Measurements from ENCODE around the gene TRPM1. TPM values are rescaled to one million over a fixed set of nuclear protein-coding genes. Genes with fewer than 3 reads are reported as not detected.

Gene TRPM1
- total and polyA plus RNA-seq, 9 of the 15 experiments (the other 6 are each of a cell fraction or from before 2014, with no cell fraction given): 0.01 to 0.06 (median 0.03) TPM; not detected in 5

- TF ChIP-seq ZBTB12 (CRISPR knock-in tag; IDR thresholded peaks at IDR 0.05): no peak
- no peak for TF ChIP-seq TAF9B (IDR thresholded peaks at IDR 0.05; ENCODE audit: partially characterized antibody)
- TF ChIP-seq HMGN3 (IDR thresholded peaks at IDR 0.05; ENCODE audit: borderline replicate concordance, extremely low read depth, insufficient read length, low read depth, low read length): peak; percentile 87
- TF ChIP-seq TAF7 (tag; IDR thresholded peaks at IDR 0.05): peak; percentile 8; the same call in 1 of the 2 replicates
- TF ChIP-seq MIER1 (IDR thresholded peaks at IDR 0.05; ENCODE audit: low read depth): no peak; the same call in 1 of the 2 replicates
- TF ChIP-seq, protein P1, sequence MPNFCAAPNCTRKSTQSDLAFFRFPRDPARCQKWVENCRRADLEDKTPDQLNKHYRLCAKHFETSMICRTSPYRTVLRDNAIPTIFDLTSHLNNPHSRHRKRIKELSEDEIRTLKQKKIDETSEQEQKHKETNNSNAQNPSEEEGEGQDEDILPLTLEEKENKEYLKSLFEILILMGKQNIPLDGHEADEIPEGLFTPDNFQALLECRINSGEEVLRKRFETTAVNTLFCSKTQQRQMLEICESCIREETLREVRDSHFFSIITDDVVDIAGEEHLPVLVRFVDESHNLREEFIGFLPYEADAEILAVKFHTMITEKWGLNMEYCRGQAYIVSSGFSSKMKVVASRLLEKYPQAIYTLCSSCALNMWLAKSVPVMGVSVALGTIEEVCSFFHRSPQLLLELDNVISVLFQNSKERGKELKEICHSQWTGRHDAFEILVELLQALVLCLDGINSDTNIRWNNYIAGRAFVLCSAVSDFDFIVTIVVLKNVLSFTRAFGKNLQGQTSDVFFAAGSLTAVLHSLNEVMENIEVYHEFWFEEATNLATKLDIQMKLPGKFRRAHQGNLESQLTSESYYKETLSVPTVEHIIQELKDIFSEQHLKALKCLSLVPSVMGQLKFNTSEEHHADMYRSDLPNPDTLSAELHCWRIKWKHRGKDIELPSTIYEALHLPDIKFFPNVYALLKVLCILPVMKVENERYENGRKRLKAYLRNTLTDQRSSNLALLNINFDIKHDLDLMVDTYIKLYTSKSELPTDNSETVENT (CRISPR knock-in tag; IDR thresholded peaks at IDR 0.05): no peak
- no peak for TF ChIP-seq ZZZ3 (IDR thresholded peaks at IDR 0.05)
- TF ChIP-seq TEAD1 (CRISPR knock-in tag; IDR thresholded peaks at IDR 0.05): no peak
- no peak for TF ChIP-seq SETDB1 (IDR thresholded peaks at IDR 0.05; ENCODE audit: low read length)
- TF ChIP-seq NFE2 (IDR thresholded peaks at IDR 0.05; ENCODE audit: low read depth): no peak
- no peak for TF ChIP-seq TCF3 (CRISPR knock-in tag; IDR thresholded peaks at IDR 0.05)
- no peak for TF ChIP-seq PURB (CRISPR knock-in tag; IDR thresholded peaks at IDR 0.05; ENCODE audit: low read depth)
- no peak for TF ChIP-seq ZNF507 (tag; conservative IDR thresholded peaks at IDR 0.05)
- TF ChIP-seq HNRNPLL (IDR thresholded peaks at IDR 0.05; ENCODE audit: low read depth, low read length, poor library complexity, severe bottlenecking): peak; percentile 48
- no peak for TF ChIP-seq RBM14 (IDR thresholded peaks at IDR 0.05; ENCODE audit: borderline replicate concordance, insufficient read depth, low read depth, low read length)
- TF ChIP-seq, protein P2, sequence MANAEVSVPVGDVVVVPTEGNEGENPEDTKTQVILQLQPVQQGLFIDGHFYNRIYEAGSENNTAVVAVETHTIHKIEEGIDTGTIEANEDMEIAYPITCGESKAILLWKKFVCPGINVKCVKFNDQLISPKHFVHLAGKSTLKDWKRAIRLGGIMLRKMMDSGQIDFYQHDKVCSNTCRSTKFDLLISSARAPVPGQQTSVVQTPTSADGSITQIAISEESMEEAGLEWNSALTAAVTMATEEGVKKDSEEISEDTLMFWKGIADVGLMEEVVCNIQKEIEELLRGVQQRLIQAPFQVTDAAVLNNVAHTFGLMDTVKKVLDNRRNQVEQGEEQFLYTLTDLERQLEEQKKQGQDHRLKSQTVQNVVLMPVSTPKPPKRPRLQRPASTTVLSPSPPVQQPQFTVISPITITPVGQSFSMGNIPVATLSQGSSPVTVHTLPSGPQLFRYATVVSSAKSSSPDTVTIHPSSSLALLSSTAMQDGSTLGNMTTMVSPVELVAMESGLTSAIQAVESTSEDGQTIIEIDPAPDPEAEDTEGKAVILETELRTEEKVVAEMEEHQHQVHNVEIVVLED (CRISPR knock-in tag; IDR thresholded peaks at IDR 0.05): peak; percentile 62
- TF ChIP-seq YBX1 (IDR thresholded peaks at IDR 0.05): no peak
- TF ChIP-seq ATF1 (CRISPR knock-in tag; IDR thresholded peaks at IDR 0.05): no peak
- TF ChIP-seq ATF1 (tag; IDR thresholded peaks at IDR 0.05): 0 out of 2 replicates have a peak, but pooled peaks have one; percentile 32
- no peak for TF ChIP-seq MYNN (IDR thresholded peaks at IDR 0.05)
- TF ChIP-seq MYNN (CRISPR knock-in tag; IDR thresholded peaks at IDR 0.05): no peak
- TF ChIP-seq TEAD4 (IDR thresholded peaks at IDR 0.05; ENCODE audit: low read length): no peak
- TF ChIP-seq TEAD4 (CRISPR knock-in tag; IDR thresholded peaks at IDR 0.05; ENCODE audit: borderline replicate concordance): no peak
These were observed 110.0 kb downstream of the TRPM1 start, which contains the start of gene MTMR10 (continued) for GRCh38 chr15:30991255-30992235.
